HepG2 (cell line): ENCODE data around the gene HINFP. TPM values are rescaled to one million over a fixed set of nuclear protein-coding genes. Genes with fewer than 3 reads are reported as not detected.
A peak's percentile ranks its signal among the peaks of the same experiment; 100 is the strongest.

Experiments used
- BCLAF1 ChIP-seq: fragments of 450-650 bp; IDR thresholded peaks from 2 replicates; pipeline ENCODE4 v1.6.1; 2017; ENCODE audit warnings: mild to moderate bottlenecking
- FIP1L1 ChIP-seq: fragments of 200-400 bp; formaldehyde crosslinking; IDR thresholded peaks from 2 replicates; pipeline ENCODE4 v1.6.1; 2018; ENCODE audit warnings: low read depth, mild to moderate bottlenecking, low read length, moderate library complexity, borderline replicate concordance; ENCODE audit not compliant: insufficient read depth
- FUBP1 ChIP-seq: sonication (generic); formaldehyde crosslinking; IDR thresholded peaks from 2 replicates; pipeline ENCODE4 v1.5.1; 2020; ENCODE audit warnings: missing genetic modification reagents, mild to moderate bottlenecking, borderline replicate concordance
- HDAC2 ChIP-seq: sonication (generic); formaldehyde crosslinking; IDR thresholded peaks from 2 replicates; pipeline ENCODE4 v1.4.0; 2020; ENCODE audit warnings: missing genetic modification reagents
- KDM4B ChIP-seq: sonication (generic); formaldehyde crosslinking; IDR thresholded peaks from 2 replicates; pipeline ENCODE4 v1.4.0; 2020; ENCODE audit warnings: missing genetic modification reagents
- TBP ChIP-seq: sonication (generic); formaldehyde crosslinking; IDR thresholded peaks from 2 replicates; pipeline ENCODE4 v1.5.0; 2020; ENCODE audit warnings: missing genetic modification reagents
- ZBTB2 ChIP-seq: sonication (generic); formaldehyde crosslinking; IDR thresholded peaks from 2 replicates; pipeline ENCODE4 v1.8.0; 2022; ENCODE audit warnings: low read depth, missing genetic modification reagents
- ZKSCAN5 ChIP-seq: sonication (generic); formaldehyde crosslinking; IDR thresholded peaks from 2 replicates; pipeline ENCODE4 v1.5.1; 2020; ENCODE audit warnings: mild to moderate bottlenecking, missing genetic modification reagents
- ZNF225 ChIP-seq: sonication (generic); formaldehyde crosslinking; IDR thresholded peaks from 2 replicates; pipeline ENCODE4 v1.4.0; 2020; ENCODE audit warnings: mild to moderate bottlenecking, missing genetic modification reagents
- ZNF407 ChIP-seq: sonication (generic); formaldehyde crosslinking; IDR thresholded peaks from one replicate; pipeline ENCODE4 v1.5.1; 2020; ENCODE audit warnings: mild to moderate bottlenecking, missing genetic modification reagents; ENCODE audit errors: not compliant biosample characterization
- ZNF496 ChIP-seq: sonication (generic); formaldehyde crosslinking; IDR thresholded peaks from 2 replicates; pipeline ENCODE4 v1.8.1; 2023; ENCODE audit warnings: mild to moderate bottlenecking, moderate library complexity, missing genetic modification reagents; ENCODE audit not compliant: insufficient replicate concordance
- ZNF83 ChIP-seq: sonication (generic); formaldehyde crosslinking; IDR thresholded peaks from 2 replicates; pipeline ENCODE4 v1.4.0; 2020; ENCODE audit warnings: missing genetic modification reagents, mild to moderate bottlenecking, borderline replicate concordance
- ZSCAN29 ChIP-seq: sonication (generic); formaldehyde crosslinking; conservative IDR thresholded peaks from 2 replicates; pipeline ENCODE4 v1.4.0; 2020; ENCODE audit warnings: mild to moderate bottlenecking, missing genetic modification reagents
- polyA plus RNA-seq, 8 experiments: library from polyadenylated mRNA; depleted of rRNA in 3 of 8; stranded (reverse) in 7 of 8; unstranded in 1 of 8; fragments of >200 nt; fragmentation: Illumina TruSeq in 4 of 8; extraction: Trizol in 4 of 8; gene quantifications; 2 replicates each; pipeline versions ENCODE4 v1.2.1 to v1.2.3, GENCODE V29; 2011 to 2016; ENCODE audit warnings: low read depth in 4 of 8, missing spikeins in 1 of 8, mixed read lengths in 1 of 8; ENCODE audit not compliant: insufficient read depth in 1 of 8
- total RNA-seq, 5 experiments: library from RNA; depleted of rRNA; stranded (reverse); fragments of >200 nt; fragmentation: Illumina TruSeq; extraction: Trizol; gene quantifications; 2 replicates each; pipeline ENCODE4 v1.2.3, GENCODE V29; 2016; ENCODE audit warnings: low read depth in 1 of 5

The HINFP gene
- total and polyA plus RNA-seq, 2 of the 13 experiments (the other 11 are each of a cell fraction or from before 2014, with no cell fraction given) = 15.1 to 21.4 TPM

GRCh38 chr11:119100994-119101758 lies 20.2 kb upstream of the HINFP start (continued):
- TF ChIP-seq TBP (CRISPR knock-in tag) (no peak), FUBP1 (CRISPR knock-in tag) (no peak), ZNF496 (CRISPR knock-in tag) (no peak), ZSCAN29 (CRISPR knock-in tag) (no peak), KDM4B (CRISPR knock-in tag) (0 out of 2 replicates have a peak, but pooled peaks have one; percentile 11), ZKSCAN5 (no peak), ZBTB2 (CRISPR knock-in tag) (peak; percentile 57; the same call in 1 of the 2 replicates), HDAC2 (CRISPR knock-in tag) (no peak), ZNF407 (CRISPR knock-in tag) (peak; percentile 48), ZNF225 (CRISPR knock-in tag) (peak; percentile 35; the same call in 1 of the 2 replicates), BCLAF1 (no peak), ZNF83 (CRISPR knock-in tag) (no peak), FIP1L1 (no peak)
